MM.1S (cell line): ENCODE data around the gene SUMO4.

Experiments
- EZH2 ChIP-seq: fragments of 300-600 bp; sonication (generic); optimal IDR thresholded peaks from 2 replicates; pipeline ENCODE3; 2017; ENCODE audit warnings: low read depth, mild to moderate bottlenecking, antibody characterized with exemption, low read length, mixed read lengths
- TF ChIP-seq, protein P1 (sequence below): fragments of 300-600 bp; sonication (generic); IDR thresholded peaks from 2 replicates; pipeline ENCODE4 v1.5.1; 2016; ENCODE audit warnings: antibody characterized with exemption, low read length, mixed read lengths

DNA sequence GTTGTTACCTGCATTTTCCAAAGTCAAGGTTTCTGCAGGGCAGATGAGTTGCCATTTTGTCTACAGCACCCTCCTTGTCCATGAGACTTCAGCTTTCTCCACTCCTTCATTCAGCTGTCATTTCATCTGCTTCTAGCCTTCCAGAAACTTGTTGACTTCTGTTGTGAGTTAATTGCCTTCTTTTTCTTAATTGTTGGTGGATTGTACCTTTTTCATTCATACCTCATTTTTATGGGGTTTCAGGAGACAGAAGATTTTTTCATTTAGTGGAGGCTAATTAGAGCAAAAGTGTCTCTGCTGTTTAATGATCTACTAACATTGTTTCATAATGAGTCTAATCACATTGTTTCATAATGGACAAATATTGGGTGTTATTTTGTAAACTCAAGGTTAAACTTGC, 7.5 kb upstream of the SUMO4 start:
- TF ChIP-seq, protein P1, sequence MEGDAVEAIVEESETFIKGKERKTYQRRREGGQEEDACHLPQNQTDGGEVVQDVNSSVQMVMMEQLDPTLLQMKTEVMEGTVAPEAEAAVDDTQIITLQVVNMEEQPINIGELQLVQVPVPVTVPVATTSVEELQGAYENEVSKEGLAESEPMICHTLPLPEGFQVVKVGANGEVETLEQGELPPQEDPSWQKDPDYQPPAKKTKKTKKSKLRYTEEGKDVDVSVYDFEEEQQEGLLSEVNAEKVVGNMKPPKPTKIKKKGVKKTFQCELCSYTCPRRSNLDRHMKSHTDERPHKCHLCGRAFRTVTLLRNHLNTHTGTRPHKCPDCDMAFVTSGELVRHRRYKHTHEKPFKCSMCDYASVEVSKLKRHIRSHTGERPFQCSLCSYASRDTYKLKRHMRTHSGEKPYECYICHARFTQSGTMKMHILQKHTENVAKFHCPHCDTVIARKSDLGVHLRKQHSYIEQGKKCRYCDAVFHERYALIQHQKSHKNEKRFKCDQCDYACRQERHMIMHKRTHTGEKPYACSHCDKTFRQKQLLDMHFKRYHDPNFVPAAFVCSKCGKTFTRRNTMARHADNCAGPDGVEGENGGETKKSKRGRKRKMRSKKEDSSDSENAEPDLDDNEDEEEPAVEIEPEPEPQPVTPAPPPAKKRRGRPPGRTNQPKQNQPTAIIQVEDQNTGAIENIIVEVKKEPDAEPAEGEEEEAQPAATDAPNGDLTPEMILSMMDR, result no peak
- no peak for TF ChIP-seq EZH2
